DND-41 (cell line): ENCODE measurements around the gene KCNN3.

Experiments used
- CTCF ChIP-seq: IDR thresholded peaks from 2 replicates; pipeline ENCODE4 v1.5.1; 2012; ENCODE audit warnings: borderline replicate concordance, low read length, moderate library complexity, mild to moderate bottlenecking; ENCODE audit not compliant: poor library complexity, severe bottlenecking; ENCODE audit errors: extremely low read depth
- EZH2 ChIP-seq: IDR thresholded peaks from 3 replicates; pipeline ENCODE4 v1.6.1; 2012; ENCODE audit warnings: borderline replicate concordance, low read depth, mild to moderate bottlenecking, moderate library complexity, low read length, inconsistent platforms; ENCODE audit not compliant: severe bottlenecking

GRCh38 chr1:154716614-154717527 is 153.2 kb downstream of the KCNN3 start:
- no peak for TF ChIP-seq CTCF
- TF ChIP-seq EZH2 = no peak
